K562 (cell line): ENCODE measurements around the gene C1QTNF2. TPM values are rescaled to one million over a fixed set of nuclear protein-coding genes. Genes with fewer than 3 reads are reported as not detected.

Source experiments
- ATAC-seq: fragments of 200-7000 bp; cut with Tn5 transposase; 3 replicates; pipeline ENCODE4 v1.9.1; 2020; ENCODE audit warnings: moderate library complexity
- BruUV-seq: library from RNA; stranded (reverse); fragments of 400-500 nt; replicated peaks from 2 replicates; lab custom pipeline; 2021; lab: Mats Ljungman, UMichigan
- CTCF ChIA-PET: fragments of 300-600 bp; formaldehyde crosslinking; extraction: SDS; loops from one replicate; lab custom pipeline; 2021; ENCODE audit warnings: low intra/inter-chr PET ratio; lab: Yijun Ruan, JAX
- POLR2A ChIA-PET: fragments of 300-600, 350-650 bp; sonication (Branson Sonifier 250); formaldehyde crosslinking; extraction: SDS; loops from one replicate; lab custom pipeline; 2021; ENCODE audit warnings: antibody characterized with exemption, inconsistent platforms; lab: Yijun Ruan, JAX
- DNase-seq, 4 experiments: peaks; one replicate each; pipeline versions ENCODE4 v3.0.0 to v3.0.0-alpha.2; 2011 to 2018; ENCODE audit warnings: low spot score in 3 of 4, mixed read lengths in 3 of 4; ENCODE audit errors: extremely low read depth in 1 of 4
- FAIRE-seq: peaks from 2 replicates; lab custom pipeline; 2011; peaks lifted over from hg19 to GRCh38; lab: Jason Lieb, UNC
- H2AFZ ChIP-seq: 2 replicates; pipeline ENCODE4 v1.6.0; 2011; ENCODE audit warnings: low read depth, low read length, control low read depth, inconsistent platforms
- H3K27ac ChIP-seq: fragments of 200-600 bp; 3 replicates; pipeline ENCODE4 v1.8.0; 2011; ENCODE audit warnings: low read depth, mild to moderate bottlenecking, control low read depth, inconsistent platforms, low read length, moderate library complexity, mixed read lengths; ENCODE audit errors: extremely low read depth
- H3K27me3 ChIP-seq, 2 experiments: fragments of 300-600 bp in 1 of 2; 2 replicates in 1 of 2; 3 replicates in 1 of 2; pipeline versions ENCODE4 v1.6.0 to v1.8.0; 2011; ENCODE audit warnings: inconsistent platforms in 2 of 2, low read length in 2 of 2, mild to moderate bottlenecking in 1 of 2, mixed read lengths in 1 of 2, moderate library complexity in 1 of 2; ENCODE audit not compliant: control insufficient read depth in 2 of 2, insufficient read depth in 2 of 2
- H3K36me3 ChIP-seq: fragments of 300-600 bp; 3 replicates; pipeline ENCODE4 v1.8.0; 2011; ENCODE audit warnings: mild to moderate bottlenecking, low read length, inconsistent platforms; ENCODE audit not compliant: control insufficient read depth, insufficient read depth
- H3K4me1 ChIP-seq, 2 experiments: fragments of 200-600 bp in 1 of 2; replicated peaks in 1 of 2; 2 replicates in 1 of 2; 3 replicates in 1 of 2; pipeline versions ENCODE4 v1.5.1 to v1.8.0; 2011; ENCODE audit warnings: inconsistent platforms in 2 of 2, low read length in 2 of 2, mild to moderate bottlenecking in 1 of 2, mixed read lengths in 1 of 2, moderate library complexity in 1 of 2; ENCODE audit not compliant: control insufficient read depth in 2 of 2, insufficient read depth in 2 of 2
- H3K4me2 ChIP-seq: 2 replicates; pipeline ENCODE4 v1.6.1; 2011; ENCODE audit warnings: low read length, control low read depth, inconsistent platforms, mixed read lengths; ENCODE audit not compliant: insufficient read depth
- H3K4me3 ChIP-seq: fragments of 200-600 bp; sonication (generic), shearing (Covaris generic); 2 replicates; pipeline ENCODE4 v1.5.1; 2016; ENCODE audit warnings: control low read depth, inconsistent platforms
- H3K79me2 ChIP-seq: fragments of 200-600 bp; 3 replicates; pipeline ENCODE4 v1.8.0; 2011; ENCODE audit warnings: low read length, inconsistent platforms; ENCODE audit not compliant: control insufficient read depth, insufficient read depth
- H3K9ac ChIP-seq, 2 experiments: 2 replicates each; pipeline versions ENCODE4 v1.6.0 to v1.6.1; 2011; ENCODE audit warnings: low read depth in 2 of 2, low read length in 2 of 2, control low read depth in 1 of 2, inconsistent platforms in 1 of 2, mild to moderate bottlenecking in 1 of 2, mixed read lengths in 1 of 2; ENCODE audit not compliant: insufficient read depth in 1 of 2
- H3K9me1 ChIP-seq: one replicate; pipeline ENCODE4 v1.6.0; 2011; ENCODE audit warnings: inconsistent platforms, mild to moderate bottlenecking, low read length, moderate library complexity; ENCODE audit not compliant: control insufficient read depth, insufficient read depth
- H3K9me3 ChIP-seq: replicated peaks from 2 replicates; pipeline ENCODE4 v1.5.1; 2011; ENCODE audit warnings: low read depth, low read length, inconsistent platforms; ENCODE audit not compliant: control insufficient read depth, insufficient read depth
- H4K20me1 ChIP-seq: replicated peaks from 2 replicates; pipeline ENCODE4 v1.6.1; 2011; ENCODE audit warnings: low read length, inconsistent platforms, mixed read lengths; ENCODE audit not compliant: control insufficient read depth, insufficient read depth
- BDP1 ChIP-seq: IDR thresholded peaks from 3 replicates; pipeline ENCODE4 v1.6.1; 2011; ENCODE audit not compliant: insufficient read length, insufficient read depth
- BHLHE40 ChIP-seq: IDR thresholded peaks from 2 replicates; pipeline ENCODE4 v1.6.1; 2011; ENCODE audit warnings: low read length, improper control_type of control experiment
- CHD4 ChIP-seq: fragments of 200-600 bp; sonication (generic); IDR thresholded peaks from 3 replicates; pipeline ENCODE4 v1.6.1; 2012; ENCODE audit warnings: low read depth, mild to moderate bottlenecking, mixed read lengths, low read length, inconsistent platforms; ENCODE audit not compliant: insufficient read depth, insufficient replicate concordance, poor library complexity, severe bottlenecking
- CREB5 ChIP-seq: fragments of 250-450 bp; sonication (Bioruptor Pico); IDR thresholded peaks from 2 replicates; pipeline ENCODE4 v1.5.0; 2020; ENCODE audit warnings: mild to moderate bottlenecking
- E2F8 ChIP-seq: fragments of 450-650 bp; IDR thresholded peaks from 2 replicates; pipeline ENCODE4 v1.7.1; 2018; ENCODE audit warnings: mild to moderate bottlenecking, low read depth; ENCODE audit not compliant: partially characterized antibody
- NFYB ChIP-seq: IDR thresholded peaks from 2 replicates; pipeline ENCODE4 v1.6.1; 2011; ENCODE audit warnings: mild to moderate bottlenecking, moderate library complexity; ENCODE audit not compliant: insufficient read length; ENCODE audit errors: extremely low read depth
- PATZ1 ChIP-seq: fragments of 250-450 bp; sonication (Bioruptor Pico); IDR thresholded peaks from 2 replicates; pipeline ENCODE4 v1.5.0; 2020; ENCODE audit warnings: mild to moderate bottlenecking, borderline replicate concordance
- THAP12 ChIP-seq: fragments of 250-450 bp; sonication (Bioruptor Pico); IDR thresholded peaks from 2 replicates; pipeline ENCODE4 v1.9.0; 2021; ENCODE audit warnings: mild to moderate bottlenecking, inconsistent platforms
- TOE1 ChIP-seq, 2 experiments: fragments of 450-650 bp in 1 of 2; sonication (generic) in 1 of 2; formaldehyde crosslinking in 1 of 2; IDR thresholded peaks; 2 replicates each; pipeline versions ENCODE4 v1.7.1 to v1.8.0; 2016 to 2022; ENCODE audit warnings: borderline replicate concordance in 2 of 2, mild to moderate bottlenecking in 2 of 2, antibody characterized with exemption in 1 of 2, inconsistent platforms in 1 of 2, low read depth in 1 of 2, missing genetic modification reagents in 1 of 2, moderate library complexity in 1 of 2
- ZNF311 ChIP-seq: fragments of 250-450 bp; sonication (Bioruptor Pico); IDR thresholded peaks from 2 replicates; pipeline ENCODE4 v1.4.0; 2020; ENCODE audit warnings: mild to moderate bottlenecking, moderate library complexity
- ZNF445 ChIP-seq: fragments of 250-450 bp; sonication (Bioruptor Pico); IDR thresholded peaks from 2 replicates; pipeline ENCODE4 v1.4.0; 2020; ENCODE audit warnings: low read depth, mild to moderate bottlenecking, moderate library complexity
- ZZZ3 ChIP-seq: fragments of 450-650 bp; IDR thresholded peaks from 2 replicates; pipeline ENCODE4 v1.6.1; 2016; ENCODE audit warnings: antibody characterized with exemption, mild to moderate bottlenecking, moderate library complexity
- in situ Hi-C: fragments of 300-500 bp; cut with MboI; formaldehyde crosslinking; loops from 4 replicates; pipeline ENCODE4 v1.15.0; 2018; ENCODE audit warnings: inconsistent platforms, mixed read lengths
- intact Hi-C: fragments of 100-400 bp; cut with micrococcal nuclease; formaldehyde crosslinking; loops from 2 replicates; pipeline ENCODE4 v1.14.2; 2022
- polyA plus RNA-seq, 8 experiments: library from polyadenylated mRNA; depleted of rRNA in 4 of 8; stranded (reverse) in 5 of 8; unstranded in 3 of 8; fragments of >200 nt; fragmentation: Nextera tagmentation in 2 of 8; fragmentation: Illumina TruSeq in 1 of 8; extraction: Ambion mirVana in 2 of 8; extraction: Trizol in 1 of 8; gene quantifications; 2 replicates each; pipeline versions ENCODE4 v1.2.1 to v1.2.3, GENCODE V29; 2011 to 2014; ENCODE audit warnings: inconsistent platforms in 1 of 8, missing spikeins in 1 of 8
- total RNA-seq, 7 experiments: library from RNA; depleted of rRNA in 6 of 7; stranded (reverse); fragments of >200 nt in 6 of 7; fragmentation: Illumina TruSeq in 2 of 7; extraction: Trizol in 2 of 7; gene quantifications; 2 replicates each; pipeline versions ENCODE4 v1.2.1 to v1.2.3, GENCODE V29; 2011 to 2021; ENCODE audit warnings: low replicate concordance in 1 of 7

Gene C1QTNF2
- total and polyA plus RNA-seq, 9 of the 15 experiments (the other 6 are each of a cell fraction or from before 2014, with no cell fraction given) = not detected

GRCh38 chr5:160376416-160376815, 6.0 kb upstream of the C1QTNF2 start:
- Histone ChIP-seq H3K9ac (no peak overlapping the region), H3K9me3 (no peaks in the 10 kb centered on the region), H3K4me1 (0 out of 5 replicates have a peak, but pooled peaks cover 0 to 5% of the 10 kb centered on the region in 2 experiments), H3K4me2 (no peak overlapping the region), H3K4me3 (no peak overlapping the region), H4K20me1 (no peaks in the 10 kb centered on the region), H3K27ac (no peak overlapping the region), H3K9me1 (peaks cover 3% of the 10 kb centered on the region), H2AFZ (no peak overlapping the region), H3K27me3 (peaks cover 5 to 17% of the 10 kb centered on the region in 2 experiments; a peak in 3 of 5 replicates), H3K36me3 (no peaks in the 10 kb centered on the region), H3K79me2 (no peaks in the 10 kb centered on the region)
- FAIRE-seq = no peak
- BruUV-seq = no TSS peak
- in situ Hi-C loops (no loop called here), intact Hi-C loops (no loop called here)
- no peak for DNase-seq
- CTCF ChIA-PET = interaction anchor here (0.6 kb wide), 1 partner anchor 13 kb away, joined by 4 read pairs; no protein-coding TSS in a partner anchor
- ATAC-seq = no peak
- POLR2A ChIA-PET = no interaction called here
- TF ChIP-seq THAP12 (CRISPR knock-in tag) (no peak), PATZ1 (no peak), ZZZ3 (no peak), ZNF311 (CRISPR knock-in tag) (no peak), ZNF445 (no peak), BDP1 (no peak), CHD4 (no peak), TOE1 (IDR thresholded peaks at IDR 0.05; ENCODE audit: borderline replicate concordance) (no peak), TOE1 (CRISPR knock-in tag; IDR thresholded peaks at IDR 0.05; ENCODE audit: borderline replicate concordance, low read depth) (no peak), CREB5 (no peak), NFYB (no peak), E2F8 (no peak), BHLHE40 (no peak)
